ENCODE data around the gene SVEP1.

SVEP1 gene

DNA sequence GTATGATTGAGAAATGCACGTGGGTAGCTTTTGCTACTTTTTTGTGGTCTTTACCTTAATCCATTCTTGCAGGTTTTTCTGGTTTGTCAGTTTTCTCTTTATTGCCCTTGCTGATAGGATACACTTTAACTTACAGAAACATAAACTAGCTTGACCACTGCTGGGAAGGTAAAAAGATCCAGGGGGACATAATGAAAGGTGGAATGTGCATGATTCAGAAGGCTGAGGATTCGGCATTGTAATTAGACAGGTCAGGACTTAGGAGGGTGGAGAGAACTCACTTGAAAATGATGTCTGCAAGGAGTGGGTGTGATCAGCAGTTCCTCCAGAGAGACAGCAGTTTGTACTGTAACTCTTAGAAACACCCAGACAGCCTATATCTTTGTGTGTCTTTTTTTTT lies 222.0 kb downstream of the SVEP1 start:
- DNase-seq, result no peak

DNA sequence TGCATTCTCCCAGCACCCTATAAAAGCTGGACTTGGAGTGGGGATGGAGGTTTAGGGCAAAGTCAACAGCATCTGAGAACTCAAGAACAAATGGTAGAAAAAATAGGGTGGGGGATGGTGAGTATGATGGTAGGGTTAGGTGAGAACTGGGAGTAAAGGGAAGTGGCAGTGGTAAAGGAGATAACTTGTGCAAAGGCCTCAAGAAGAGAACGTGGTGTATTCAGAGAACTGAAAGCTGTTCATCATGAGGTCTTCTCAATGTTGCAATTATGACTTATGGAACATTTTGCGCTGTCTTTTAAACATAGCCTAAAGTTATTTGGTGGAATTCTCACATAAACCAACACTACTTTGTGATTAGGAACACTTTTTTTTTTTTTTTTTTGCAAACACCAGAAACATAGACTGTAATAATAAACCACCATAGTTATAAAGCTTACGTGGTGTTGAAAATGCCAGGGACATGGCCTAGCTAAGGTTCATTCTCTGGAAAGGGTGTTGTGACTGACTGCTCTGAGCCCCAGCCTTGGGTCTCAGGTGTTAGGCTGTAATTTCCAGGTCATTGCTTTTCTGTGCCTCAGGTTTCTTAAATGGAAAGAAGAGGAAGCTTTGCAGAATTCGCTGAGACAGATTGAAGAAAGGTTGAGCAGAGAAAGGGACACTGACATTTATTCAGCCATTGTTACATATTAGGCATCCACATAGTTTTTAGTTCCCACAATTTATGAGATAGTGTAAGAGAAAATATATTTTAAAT lies 222.7 kb downstream of the SVEP1 start:
- DNase-seq, result no peak

DNA sequence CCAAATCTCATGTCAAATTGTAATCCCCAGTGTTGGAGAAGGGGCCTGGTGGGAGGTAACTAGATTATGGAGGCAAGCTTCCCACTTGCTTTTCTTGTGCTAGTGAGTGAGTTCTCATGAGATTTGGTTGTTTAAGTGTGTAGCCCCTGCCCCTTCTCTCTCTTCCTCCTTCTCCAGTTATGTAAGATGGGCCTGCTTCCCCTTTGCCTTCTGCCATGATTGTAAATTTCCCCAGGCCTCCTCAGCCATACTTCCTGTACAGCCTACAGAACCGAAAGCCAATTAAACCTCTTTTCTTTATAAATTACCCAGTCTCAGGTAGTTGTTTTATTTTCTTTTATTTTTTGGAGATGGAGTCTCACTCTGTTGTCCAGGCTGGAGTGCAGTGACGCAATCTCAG lies 223.6 kb downstream of the SVEP1 start:
- no peak for DNase-seq

DNA sequence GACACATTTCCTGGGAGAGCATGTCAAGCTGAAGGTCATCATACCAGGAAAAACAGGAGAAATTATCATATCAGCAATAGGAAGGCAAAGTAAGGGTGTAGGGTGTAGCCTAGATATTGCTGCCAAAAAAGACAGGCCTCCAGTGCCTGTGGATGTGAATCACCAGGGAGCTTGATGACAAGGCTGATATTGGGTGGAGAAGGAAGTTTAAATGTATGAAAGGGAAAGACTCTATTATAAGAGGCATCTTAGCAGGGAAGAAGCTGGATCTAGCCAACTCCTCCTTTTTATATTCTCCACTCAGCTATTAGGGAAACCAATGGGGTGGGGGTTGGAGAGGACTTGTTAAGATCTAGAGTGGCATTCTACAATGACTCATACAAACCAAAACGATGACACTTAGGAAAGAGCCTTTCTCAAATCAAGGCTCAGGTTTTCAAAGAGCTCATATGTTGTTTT lies 228.5 kb downstream of the SVEP1 start:
- no peak for DNase-seq

DNA sequence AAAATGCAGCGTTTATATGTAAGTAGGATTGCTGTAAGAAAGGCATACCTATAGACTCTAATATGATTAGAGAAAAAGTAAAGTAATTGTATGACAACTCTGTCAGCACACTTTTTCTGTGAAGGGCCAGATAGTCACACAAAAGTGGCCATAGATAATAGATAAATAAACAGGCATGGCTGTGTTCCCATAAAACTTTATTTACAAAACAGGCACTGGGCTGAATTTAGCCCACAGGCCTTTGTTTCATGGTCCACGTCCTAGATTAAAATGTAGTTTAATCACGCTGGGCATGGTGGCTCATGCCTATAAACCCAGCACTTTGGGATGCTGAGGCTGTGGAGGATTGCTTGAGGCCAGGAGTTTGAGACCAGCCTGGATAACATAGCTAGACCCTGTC lies 233.2 kb downstream of the SVEP1 start:
- no peak for DNase-seq

DNA sequence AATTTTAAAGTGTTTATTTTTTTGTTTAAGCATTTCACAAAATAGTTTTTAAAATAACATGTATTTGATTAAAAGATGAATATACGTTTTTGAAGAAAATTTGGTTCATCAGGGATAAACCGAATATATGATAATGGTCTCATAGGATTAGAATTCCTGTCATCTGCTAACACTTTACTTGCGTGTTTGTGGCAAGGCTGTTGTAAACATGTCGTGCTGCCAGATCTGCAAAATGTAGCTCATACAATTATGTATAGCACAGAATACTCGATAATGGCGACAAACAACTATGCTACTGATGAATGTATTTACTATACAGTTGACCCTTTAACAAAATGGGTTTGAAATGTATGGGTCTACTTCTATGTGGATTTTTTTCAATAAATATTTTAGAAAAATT lies 234.7 kb downstream of the SVEP1 start:
- no peak for DNase-seq

DNA sequence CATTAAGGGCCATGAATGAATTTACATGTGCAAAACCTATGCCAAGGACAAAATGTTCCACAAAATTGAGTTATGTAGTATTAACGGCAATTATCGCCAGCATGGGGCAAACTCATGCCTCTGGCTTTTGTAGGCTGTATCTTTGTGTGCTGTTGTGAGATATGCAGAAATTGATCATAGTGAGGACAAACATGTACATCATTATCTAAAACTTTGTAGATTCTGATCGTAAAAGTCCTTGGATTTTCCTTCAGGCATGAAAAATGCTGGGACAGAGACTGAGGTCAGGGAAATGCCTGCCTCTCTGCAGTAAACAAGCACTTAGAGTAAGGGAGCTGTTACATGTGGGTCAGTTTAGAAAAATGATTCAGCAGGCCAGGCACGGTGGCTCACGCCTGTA lies 236.0 kb downstream of the SVEP1 start:
- no peak for DNase-seq

DNA sequence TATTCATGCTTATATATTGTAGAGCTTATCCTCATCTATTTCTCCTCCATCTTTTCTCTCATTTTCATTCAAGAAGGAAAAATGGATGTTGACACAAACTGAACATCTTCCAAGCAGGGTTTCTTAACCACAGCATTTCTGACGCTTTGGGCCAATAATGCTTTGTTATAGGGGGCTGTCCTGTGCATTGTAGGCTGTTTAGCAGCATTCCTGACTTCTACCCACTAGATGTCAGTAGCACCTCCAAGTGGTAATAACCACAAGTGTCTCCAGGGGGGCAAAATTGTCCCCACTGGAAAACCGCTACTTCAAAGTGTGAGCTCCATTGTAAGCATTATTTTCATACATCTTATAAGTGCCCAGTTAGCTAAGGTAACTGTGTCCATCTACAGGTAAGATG lies 239.2 kb downstream of the SVEP1 start:
- no peak for DNase-seq

DNA sequence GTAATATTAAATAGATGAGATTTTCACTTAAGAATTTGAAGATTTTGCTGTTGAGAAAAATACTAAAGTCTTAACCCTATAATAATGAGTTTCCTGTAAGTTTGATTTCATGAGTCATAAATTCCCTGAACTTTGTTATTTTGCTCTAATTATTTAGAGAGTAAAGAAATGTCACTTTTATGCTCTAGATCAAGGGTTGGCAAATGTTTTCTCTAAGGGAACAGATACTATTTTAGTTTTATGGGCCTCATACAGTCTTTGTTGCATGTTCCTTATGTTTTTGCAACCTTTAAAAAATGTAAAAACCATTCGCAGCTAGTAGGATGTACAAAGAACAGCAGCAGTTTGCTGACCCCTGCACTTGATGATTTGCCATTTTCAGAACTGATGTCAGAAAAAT lies 241.4 kb downstream of the SVEP1 start:
- no peak for DNase-seq

DNA sequence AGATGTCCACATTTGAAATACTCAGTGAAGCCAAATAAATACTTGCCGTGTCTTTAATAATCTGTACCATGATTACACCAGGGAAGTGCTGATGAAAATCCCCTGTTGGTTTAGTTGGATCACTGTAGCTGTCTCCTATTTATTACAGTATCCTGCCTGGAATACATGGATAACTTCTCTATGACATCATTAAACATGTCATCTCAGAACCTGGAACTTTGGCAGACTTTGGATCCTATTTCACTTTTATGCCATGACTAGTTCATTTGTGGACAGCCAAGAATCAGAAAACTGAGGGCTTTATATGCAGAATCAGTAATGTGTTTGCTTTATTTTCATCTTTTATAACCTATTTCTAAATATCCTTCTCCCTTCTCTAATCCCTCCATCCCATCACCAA lies 241.8 kb downstream of the SVEP1 start, which contains the start of gene TXNDC8:
Gene TXNDC8 (minus strand): TSS at position 137 of the 400 bp plus-strand sequence.
- DNase-seq, result no peak

DNA sequence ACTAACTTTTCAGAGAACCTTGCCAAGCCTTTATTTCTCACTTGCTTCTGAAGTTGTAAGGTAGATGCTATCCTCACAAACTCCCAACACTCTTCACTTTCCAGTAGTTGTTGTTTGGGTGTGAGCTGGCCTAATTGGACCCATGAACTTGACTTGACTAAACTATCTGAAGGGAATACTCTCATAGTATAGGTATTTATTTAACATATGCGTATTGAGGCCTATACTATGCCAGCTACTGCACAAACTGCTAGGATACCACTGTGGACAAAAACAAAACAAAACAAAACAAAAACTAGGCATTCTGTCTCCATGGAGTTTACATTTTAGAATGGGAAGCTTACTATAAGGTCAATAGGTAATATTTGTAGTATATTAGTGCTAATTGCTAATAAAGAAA lies 243.2 kb downstream of the SVEP1 start:
- DNase-seq, result no peak

DNA sequence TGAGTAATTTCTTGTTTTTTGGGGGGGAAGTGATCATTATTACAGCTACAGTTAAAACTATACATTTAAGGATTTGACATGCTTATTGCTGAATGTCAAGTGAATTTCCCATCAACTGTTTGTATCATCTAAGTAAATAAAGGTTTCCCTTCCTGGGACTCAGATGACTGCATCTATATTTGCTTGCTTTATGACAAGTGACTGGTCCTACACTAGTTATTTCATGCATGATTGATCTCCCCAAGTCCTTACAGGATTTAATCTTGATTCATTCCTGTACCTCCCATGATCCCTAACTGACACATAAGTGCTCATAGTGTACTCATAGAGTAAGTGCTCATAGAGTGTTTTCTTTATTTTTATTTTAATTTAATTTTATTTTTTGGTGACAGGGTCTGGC lies 244.7 kb downstream of the SVEP1 start:
- DNase-seq, result no peak

DNA sequence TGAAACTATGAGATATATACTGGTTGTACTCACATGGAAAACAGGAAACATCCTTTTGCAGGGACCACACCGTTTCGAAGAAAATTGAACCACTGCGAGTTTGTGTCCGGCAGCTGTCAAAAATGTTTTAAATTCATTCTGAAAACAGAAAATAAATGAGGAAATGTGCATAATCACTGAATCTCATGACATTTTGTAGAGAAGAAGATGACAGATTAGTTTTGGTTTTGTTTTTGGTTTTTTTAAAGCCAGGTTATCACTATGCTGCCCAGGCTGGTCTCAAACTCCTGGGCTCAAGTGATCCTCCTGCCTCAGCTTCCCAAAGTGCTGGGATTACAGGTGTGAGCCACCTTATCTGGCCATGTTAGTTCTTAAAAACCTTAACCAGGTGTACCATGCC lies 245.4 kb downstream of the SVEP1 start:
- DNase-seq, result no peak

DNA sequence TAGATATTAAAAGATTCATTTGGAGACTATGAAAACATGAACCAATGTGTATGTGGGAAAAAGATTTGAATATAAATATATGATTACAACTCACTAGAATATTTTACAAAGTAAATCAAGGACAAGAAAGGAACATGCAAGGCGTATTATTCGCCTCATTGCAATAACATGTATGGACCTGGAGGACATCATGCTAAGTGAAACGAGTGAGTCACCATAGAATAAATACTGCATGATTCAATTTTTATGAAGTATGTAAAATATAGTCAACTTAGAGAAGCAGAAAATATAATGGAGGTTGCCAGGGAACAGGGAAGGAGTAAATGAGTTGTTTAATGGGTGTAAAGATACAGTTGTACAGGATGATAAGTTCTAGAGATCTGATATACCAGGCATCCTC lies 246.8 kb downstream of the SVEP1 start:
- no peak for DNase-seq

DNA sequence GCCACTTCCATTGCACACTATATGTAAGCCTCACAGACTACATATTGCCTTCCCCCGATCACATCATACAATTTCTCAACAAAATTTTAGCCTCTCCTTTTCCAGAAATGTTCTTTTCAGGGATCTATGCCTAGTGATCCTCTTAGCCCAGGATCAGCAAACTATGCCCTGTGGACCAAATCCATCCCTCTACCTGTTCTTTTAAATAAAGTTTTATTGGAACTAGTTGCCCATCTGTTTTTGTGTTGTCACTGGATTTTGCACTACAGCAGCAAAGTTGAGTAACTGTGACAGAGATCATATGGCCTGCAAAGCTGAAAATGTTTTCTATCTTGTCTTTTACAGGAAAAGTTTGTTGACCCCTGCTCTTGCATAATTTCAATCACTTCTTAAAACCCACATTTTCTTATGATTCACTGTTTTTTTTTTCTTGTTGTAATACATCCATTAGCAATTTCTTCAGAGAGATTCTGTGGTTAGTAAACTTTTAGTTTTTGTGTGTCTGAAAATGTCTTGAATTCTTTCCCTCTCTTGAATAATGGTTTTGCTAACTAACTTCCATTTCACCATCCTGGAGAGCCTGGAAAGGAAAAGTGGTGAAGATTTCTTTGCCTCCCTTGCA lies 248.9 kb downstream of the SVEP1 start:
- DNase-seq, result no peak

DNA sequence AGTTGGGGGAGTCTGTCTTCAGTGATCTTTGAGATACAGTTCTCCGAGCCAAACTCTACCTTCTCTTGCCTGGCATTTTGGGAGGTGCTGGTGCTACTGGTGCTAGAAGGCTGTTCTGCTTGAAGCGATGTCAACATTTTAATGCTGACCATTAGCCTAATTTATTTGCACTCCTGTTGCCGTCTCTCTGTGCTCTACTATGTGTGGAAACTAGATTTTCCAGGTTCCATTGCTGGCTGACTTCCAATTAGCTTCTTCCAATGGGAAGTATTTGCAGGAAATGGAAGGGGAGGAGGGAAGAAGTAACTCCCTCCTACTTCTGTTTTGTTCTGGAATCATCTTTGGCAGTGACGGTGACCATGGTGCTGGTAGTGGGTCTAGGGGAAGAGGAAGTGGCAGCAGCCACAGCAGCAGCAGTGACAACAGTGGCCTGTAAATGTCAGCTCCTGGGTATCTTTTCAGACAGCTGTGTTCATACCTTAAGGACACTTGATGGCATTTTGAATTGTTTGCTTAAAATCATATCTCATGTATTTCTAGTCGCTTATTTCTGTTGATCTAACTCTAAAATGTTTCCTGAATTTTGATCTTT lies 249.8 kb downstream of the SVEP1 start:
- no peak for DNase-seq

DNA sequence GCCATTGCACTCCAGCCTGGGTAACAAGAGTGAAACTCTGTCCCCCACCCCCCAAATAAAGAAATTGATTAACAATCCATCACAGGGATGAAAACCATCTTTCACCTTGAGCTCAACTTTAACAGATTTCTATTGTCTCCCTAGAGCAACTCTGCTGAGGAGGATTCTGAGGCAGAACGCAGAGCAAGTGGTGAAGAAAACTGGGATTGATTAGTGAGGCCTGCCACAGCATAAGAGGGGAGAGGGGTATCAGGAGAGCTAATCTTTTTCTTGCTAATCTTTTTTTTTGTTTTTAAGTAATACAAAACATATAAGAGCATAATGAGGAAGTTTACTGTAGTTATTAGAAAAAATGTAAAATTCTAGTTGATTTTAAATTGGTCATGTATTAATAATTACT lies 250.8 kb downstream of the SVEP1 start:
- no peak for DNase-seq

DNA sequence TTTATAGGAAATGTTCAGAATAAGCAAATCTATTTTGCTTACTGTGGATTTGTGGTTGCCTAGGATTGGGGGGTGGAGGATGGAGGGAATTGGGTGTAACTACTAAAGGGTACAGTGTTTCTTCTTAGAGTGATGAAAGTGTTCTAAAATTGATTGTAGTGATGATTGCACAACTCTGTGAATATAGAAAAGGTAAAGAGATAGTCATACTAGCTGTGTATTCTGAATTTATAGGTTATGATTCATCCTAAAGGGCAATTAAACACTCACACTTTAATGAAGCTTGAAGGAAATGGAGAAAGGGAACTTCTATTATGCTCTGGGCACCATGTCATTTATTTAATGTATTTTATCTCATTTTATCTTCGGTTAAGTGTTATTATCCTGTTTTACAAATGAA lies 251.8 kb downstream of the SVEP1 start:
- DNase-seq, result no peak

DNA sequence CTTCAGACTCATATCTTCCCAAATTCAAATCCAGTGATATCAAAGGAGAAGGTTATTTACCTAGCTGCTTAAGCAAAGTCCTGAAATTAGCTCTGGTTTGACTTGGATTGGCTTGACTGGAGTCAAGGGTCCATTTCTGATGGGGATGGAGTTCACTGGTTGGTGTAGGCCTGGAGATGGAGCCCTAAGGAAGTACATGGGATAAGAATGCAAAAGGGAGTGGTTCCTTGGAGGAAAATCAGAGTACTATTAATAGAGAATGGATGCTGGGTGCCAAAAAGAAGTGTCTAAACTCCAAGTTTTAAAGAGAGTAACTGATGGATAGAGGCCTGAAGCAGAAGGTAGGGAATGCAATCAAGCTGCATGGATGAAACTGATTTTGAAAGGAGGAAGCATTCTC lies 255.7 kb downstream of the SVEP1 start:
- no peak for DNase-seq

DNA sequence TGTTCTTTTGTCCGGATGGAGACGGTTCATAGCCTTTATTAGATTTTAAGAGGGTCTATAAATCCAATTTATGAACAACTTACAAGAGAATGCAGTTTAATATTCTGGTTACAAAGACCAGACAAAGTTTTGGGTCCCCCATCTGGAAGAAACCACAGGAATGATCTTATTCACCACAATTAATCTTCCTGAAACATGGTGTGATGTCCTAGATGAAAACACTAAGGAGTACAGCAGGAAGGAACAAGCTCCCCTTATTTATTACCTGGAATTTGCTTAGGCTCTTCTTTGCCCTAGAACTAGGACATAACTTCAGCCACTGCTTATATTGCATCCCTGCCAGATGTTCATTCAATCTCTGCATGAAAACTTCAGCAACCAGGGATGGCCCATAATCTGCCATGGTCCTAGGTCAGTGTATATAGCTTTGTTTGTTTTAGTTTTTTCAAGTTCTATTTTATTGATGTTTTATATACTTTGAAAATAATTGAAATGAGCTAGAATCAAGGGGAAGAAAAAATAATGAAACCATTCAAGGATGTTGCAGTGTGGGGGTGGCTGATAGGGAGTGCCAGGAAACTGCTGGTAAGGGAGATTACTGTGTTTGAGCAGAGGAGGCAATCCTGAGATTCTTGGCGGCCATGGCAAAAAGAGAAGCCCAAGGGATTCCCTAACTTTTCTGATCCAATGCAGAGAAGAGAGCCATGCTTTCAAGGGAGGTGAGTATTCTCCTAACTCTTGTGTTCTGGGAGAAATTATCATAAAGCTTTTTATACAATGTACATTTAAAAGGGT lies 258.7 kb downstream of the SVEP1 start:
- no peak for DNase-seq

DNA sequence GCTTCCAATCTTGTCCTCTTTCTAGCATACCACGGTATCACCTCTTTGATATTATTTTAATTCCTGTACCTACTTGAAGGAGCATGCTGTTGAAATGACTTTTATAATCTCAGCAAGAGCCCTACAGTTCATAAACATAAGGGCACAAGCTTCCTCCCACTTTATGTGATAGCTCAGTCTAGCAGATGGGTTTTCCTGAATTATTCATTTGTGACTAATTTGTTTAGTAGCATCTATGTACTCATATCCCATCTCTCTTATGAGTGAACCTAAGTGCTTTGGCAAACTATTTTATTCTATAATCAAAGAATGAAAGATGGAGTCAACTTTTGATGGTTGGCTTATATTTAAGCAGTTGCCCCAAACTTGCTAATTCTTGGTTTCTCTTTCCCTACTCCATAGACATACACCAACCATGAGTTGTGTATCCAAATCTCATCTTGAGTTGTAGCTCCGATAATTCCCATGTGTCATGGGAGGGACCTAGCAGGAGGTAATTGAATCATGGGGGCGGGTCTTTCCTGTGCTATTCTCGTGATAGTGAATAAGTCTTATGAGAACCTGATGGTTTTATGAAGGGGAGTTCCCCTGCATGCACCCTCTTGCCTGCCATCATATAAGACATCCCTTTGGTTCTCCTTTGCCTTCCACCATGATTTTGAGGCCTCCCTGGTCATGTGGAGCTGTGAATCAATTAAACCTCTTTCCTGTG lies 259.6 kb downstream of the SVEP1 start:
- DNase-seq, result no peak

DNA sequence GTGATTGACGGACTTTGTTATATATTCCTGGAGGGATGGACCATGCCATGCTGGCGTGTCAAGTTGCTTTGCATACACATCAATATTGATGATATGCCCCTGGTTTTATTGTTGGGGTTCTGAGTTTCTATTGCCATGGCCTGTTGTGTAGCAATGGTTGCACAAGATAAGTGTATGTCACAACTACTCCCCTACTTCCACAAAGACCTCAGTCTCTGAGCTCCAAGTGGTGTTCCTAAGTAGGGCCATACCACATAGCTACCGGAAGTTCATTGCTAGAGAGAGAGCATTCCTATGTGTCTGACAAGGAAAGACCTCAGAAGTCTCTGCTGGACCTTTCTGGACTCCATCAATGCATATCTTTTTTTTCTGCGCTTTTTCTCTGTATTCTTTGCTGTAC lies 261.6 kb downstream of the SVEP1 start:
- DNase-seq, result no peak
